CD4-positive, alpha-beta T cell treated with Interferon gamma for 1 hour (primary cell): ENCODE measurements around the gene ARHGAP26.

ENCODE experiments used
- DNase-seq: peaks from one replicate; pipeline ENCODE4 v3.0.0-alpha.2; 2020

The ARHGAP26 gene

GRCh38 chr5:142753116-142753631 is 17.0 kb upstream of the ARHGAP26 start:
- no peak for DNase-seq

GRCh38 chr5:142754031-142754430 is 16.1 kb upstream of the ARHGAP26 start:
- no peak for DNase-seq

GRCh38 chr5:142756576-142756975 is 13.6 kb upstream of the ARHGAP26 start:
- no peak for DNase-seq

GRCh38 chr5:142757564-142757963 is 12.6 kb upstream of the ARHGAP26 start:
- no peak for DNase-seq

GRCh38 chr5:142758062-142758795 is 11.9 kb upstream of the ARHGAP26 start:
- no peak for DNase-seq

- no peak for DNase-seq
Measured at GRCh38 chr5:142758796-142759145, 11.4 kb upstream of the ARHGAP26 start.

- DNase-seq, result no peak
Measured at GRCh38 chr5:142763701-142764100, 6.5 kb upstream of the ARHGAP26 start.

- DNase-seq, result no peak
Measured at GRCh38 chr5:142767178-142767577, 3.0 kb upstream of the ARHGAP26 start.

GRCh38 chr5:142767911-142768310 is 2.3 kb upstream of the ARHGAP26 start:
- DNase-seq, result no peak

GRCh38 chr5:142769251-142769792 is 855 bp upstream of the ARHGAP26 start:
- no peak for DNase-seq

GRCh38 chr5:142770650-142771609 is 753 bp downstream of the ARHGAP26 start:
- DNase-seq, result peak; percentile 47

- no peak for DNase-seq
Measured at GRCh38 chr5:142771666-142772065, 1.5 kb downstream of the ARHGAP26 start.

- DNase-seq, result no peak
Measured at GRCh38 chr5:142772446-142773293, 2.5 kb downstream of the ARHGAP26 start.

GRCh38 chr5:142777099-142777498 is 6.9 kb downstream of the ARHGAP26 start:
- no peak for DNase-seq

- no peak for DNase-seq
Measured at GRCh38 chr5:142777850-142778249, 7.7 kb downstream of the ARHGAP26 start.

- no peak for DNase-seq
Measured at GRCh38 chr5:142779163-142779840, 9.1 kb downstream of the ARHGAP26 start.

GRCh38 chr5:142780871-142781270 is 10.7 kb downstream of the ARHGAP26 start:
- no peak for DNase-seq

GRCh38 chr5:142782976-142783530 is 12.9 kb downstream of the ARHGAP26 start:
- no peak for DNase-seq

- DNase-seq, result no peak
Measured at GRCh38 chr5:142783601-142784341, 13.6 kb downstream of the ARHGAP26 start.

GRCh38 chr5:142784401-142784955 is 14.3 kb downstream of the ARHGAP26 start:
- DNase-seq, result no peak

GRCh38 chr5:142785206-142785605 is 15.0 kb downstream of the ARHGAP26 start:
- no peak for DNase-seq
